Activated CD4-positive, alpha-beta T cell treated with anti-CD3 and anti-CD28 coated beads for 4 hours (primary cell): ENCODE measurements around the gene ADAM12.

Experiments used
- DNase-seq, 2 donors: peaks; one replicate each; pipeline ENCODE4 v3.0.0-alpha.2; 2020

ADAM12 gene, protein sequence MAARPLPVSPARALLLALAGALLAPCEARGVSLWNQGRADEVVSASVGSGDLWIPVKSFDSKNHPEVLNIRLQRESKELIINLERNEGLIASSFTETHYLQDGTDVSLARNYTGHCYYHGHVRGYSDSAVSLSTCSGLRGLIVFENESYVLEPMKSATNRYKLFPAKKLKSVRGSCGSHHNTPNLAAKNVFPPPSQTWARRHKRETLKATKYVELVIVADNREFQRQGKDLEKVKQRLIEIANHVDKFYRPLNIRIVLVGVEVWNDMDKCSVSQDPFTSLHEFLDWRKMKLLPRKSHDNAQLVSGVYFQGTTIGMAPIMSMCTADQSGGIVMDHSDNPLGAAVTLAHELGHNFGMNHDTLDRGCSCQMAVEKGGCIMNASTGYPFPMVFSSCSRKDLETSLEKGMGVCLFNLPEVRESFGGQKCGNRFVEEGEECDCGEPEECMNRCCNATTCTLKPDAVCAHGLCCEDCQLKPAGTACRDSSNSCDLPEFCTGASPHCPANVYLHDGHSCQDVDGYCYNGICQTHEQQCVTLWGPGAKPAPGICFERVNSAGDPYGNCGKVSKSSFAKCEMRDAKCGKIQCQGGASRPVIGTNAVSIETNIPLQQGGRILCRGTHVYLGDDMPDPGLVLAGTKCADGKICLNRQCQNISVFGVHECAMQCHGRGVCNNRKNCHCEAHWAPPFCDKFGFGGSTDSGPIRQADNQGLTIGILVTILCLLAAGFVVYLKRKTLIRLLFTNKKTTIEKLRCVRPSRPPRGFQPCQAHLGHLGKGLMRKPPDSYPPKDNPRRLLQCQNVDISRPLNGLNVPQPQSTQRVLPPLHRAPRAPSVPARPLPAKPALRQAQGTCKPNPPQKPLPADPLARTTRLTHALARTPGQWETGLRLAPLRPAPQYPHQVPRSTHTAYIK

GRCh38 chr10:126387931-126388911, at the start of gene ADAM12:
Gene ADAM12 (minus strand): TSS chr10:126388477. CDS start chr10:126388145, 332 bp downstream.
- peak in 1 of 2 donors; percentile 5 for DNase-seq

DNA sequence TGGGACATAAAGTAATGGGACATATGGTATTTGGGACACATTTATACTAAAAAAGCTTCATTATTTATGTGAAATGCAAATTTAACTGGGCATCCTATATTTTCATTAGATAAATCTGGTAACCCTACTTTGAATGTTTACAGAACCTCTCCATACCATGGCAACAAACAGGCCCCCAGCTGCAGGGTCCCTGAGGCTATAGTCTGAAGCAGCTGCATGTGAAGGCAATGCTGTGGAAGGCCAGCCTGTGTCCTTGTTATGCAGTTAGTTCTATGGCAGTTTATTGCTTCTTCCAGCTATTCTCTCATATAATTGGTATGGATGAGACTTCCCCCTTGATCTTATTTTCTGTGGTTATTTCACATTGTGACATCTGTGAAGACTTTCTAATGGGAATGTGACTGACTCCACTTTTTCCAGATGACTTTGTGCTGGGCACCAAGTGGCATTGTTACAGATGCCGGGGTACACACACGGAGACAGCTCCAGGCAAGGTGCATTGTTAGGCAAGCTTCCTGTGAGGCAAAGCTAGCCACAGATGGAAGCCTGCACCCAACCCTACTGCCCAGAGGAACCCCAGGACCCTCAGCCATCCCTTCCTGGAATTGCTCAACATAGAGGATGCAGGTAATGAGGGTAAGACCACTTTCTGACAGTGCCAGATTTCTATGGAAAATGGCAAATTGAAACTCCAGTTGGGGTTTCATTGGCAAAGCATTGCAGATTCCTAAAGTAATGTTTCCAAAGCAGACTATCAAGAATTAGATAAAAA, 49.5 kb upstream of the ADAM12 start:
- no peak for DNase-seq

- DNase-seq, result no peak
These were observed 46.0 kb upstream of the ADAM12 start for GRCh38 chr10:126434235-126434634.

DNA sequence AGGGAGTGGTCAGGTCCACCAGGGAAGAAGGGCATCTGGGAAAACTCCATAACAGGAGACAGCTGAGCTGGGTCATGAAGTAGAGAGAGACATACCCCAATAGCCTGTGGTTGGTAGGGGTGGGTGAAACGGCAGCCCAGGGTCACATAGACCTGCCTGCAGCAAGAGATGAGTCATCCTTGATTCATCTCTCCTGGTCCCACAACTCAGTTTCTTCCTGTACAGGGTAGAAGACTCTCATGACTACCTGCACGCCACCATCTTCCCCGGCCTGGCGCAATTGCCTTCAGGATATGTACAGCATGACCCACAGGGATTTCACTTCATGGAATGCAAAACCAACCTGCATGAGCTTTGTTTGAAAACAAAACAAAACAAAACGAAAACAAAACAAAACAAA, 45.1 kb upstream of the ADAM12 start:
- DNase-seq, result no peak

DNA sequence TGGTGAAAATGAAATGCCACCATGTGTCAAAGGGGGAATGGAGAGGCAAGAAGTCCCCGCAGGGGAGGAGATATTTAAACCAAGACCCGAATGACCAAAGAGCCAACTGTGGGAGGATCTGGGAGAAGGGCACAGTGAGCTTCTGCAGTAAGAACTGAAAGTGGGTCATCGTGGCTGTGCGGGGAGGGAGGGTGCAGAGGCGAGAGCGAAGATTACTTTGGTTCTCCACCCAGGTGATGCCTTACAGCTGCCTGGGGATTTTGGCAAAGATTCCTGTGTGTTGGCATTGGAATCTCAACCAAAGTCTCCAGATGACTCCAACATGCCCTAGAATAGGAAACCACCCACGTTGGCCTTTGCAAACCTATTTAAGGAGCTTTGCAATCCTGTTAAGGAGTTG, 44.2 kb upstream of the ADAM12 start:
- no peak for DNase-seq

- DNase-seq, result no peak
These were observed 43.5 kb upstream of the ADAM12 start for GRCh38 chr10:126431816-126432215.

GRCh38 chr10:126430512-126430911, 42.2 kb upstream of the ADAM12 start:
- no peak for DNase-seq

GRCh38 chr10:126429275-126429674, 41.0 kb upstream of the ADAM12 start:
- no peak for DNase-seq

GRCh38 chr10:126425489-126426065, 37.3 kb upstream of the ADAM12 start:
- DNase-seq, result no peak

DNA sequence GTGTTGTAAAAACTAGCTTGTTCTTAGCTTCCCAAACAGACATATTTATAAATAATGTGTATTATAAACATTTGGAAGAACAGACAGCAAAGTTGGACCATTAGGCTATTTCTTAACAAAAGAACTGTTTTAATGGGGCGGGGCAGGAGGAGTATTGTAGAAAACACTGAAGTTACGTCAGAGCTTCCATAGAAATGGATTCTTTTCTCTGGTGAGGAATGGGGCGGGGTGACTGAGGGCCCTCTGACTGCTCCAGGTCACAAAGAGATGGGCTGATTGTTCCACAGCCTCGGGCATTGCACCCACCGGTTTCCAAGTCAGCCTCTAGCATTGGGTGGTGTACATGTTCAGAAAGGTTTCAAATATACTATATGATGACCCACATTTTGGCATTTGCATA, 36.8 kb upstream of the ADAM12 start:
- DNase-seq, result no peak

DNA sequence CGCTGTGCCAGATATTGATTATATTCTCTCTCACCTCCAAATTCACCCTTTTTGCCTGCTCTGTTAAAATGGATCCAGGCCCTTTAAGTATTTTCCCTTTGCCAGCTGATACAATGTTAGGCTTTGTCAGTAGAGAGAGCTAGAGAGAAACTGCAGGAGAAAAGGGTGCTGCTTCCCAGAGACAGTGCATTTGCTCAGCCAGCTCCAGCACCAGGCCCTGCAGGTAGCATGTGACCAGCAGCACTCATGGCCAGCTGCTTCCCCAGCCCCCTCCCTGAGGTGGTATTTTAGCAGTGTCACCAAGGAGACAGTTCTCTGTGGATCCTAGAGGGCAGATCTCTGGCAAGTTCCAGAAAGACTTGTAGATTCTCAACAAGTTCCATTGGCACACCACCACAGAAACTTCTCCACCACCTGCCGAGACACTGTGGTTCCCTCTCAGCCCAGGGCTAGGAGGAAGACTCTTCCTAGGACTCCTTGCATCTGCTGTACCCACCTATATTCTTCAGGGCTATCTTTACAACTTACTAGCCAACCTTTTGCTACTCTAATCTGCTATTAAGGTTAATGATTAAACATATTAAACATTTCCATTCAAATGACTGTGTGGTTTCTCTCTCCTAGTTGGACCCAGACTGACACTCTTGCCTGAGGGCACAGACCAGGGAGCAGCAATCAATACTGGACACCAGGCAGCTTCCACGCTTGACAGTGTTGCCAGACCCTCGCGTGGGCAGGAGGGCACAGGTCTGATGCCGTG, 35.6 kb upstream of the ADAM12 start:
- no peak for DNase-seq

GRCh38 chr10:126422567-126422966, 34.3 kb upstream of the ADAM12 start:
- no peak for DNase-seq

DNA sequence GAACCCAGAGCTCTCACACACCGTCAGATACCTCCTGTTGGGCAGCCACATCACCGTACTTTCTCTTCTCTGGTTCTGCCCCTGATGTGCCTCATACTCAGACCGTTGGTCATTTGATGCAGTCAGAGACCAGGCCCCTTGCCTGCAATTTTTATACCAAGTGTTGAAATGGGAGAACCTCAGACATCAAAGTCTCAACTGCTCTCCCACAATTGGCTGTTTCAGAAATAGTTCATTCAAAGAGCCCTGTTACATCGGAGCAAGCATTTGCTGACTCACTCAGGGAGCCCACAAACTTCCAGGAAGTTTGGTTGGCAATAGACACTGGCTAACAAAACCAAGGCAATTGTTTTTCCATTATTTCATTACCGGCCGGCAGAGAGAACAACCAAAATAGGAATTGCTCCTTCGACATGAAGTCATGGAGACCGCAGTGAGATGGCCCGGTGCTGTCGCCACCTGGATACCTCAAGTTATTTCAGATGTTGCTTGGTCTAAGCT, 33.5 kb upstream of the ADAM12 start:
- no peak for DNase-seq

GRCh38 chr10:126420567-126421300, 32.5 kb upstream of the ADAM12 start:
- no peak for DNase-seq

GRCh38 chr10:126417220-126417825, 29.0 kb upstream of the ADAM12 start:
- no peak for DNase-seq

DNA sequence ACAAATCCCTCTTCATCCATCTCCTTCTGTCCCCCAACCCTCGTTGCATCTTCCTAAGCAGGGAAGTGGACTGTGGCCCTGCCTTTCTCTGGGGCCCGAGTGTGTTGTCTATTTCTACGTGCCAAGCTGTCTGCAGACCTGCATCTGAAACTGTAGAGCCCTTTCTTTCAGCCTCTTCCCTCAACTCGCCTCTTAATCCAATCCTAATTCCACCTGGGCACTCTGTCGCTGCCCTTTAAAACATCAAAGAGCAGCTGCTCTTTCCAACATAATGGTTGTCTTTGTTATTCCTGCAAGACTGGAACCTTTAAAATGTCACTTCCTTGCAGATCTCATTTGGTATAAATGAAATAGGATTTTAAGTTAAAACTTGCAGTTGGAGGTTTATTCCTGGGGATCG, 21.5 kb upstream of the ADAM12 start:
- no peak for DNase-seq

DNA sequence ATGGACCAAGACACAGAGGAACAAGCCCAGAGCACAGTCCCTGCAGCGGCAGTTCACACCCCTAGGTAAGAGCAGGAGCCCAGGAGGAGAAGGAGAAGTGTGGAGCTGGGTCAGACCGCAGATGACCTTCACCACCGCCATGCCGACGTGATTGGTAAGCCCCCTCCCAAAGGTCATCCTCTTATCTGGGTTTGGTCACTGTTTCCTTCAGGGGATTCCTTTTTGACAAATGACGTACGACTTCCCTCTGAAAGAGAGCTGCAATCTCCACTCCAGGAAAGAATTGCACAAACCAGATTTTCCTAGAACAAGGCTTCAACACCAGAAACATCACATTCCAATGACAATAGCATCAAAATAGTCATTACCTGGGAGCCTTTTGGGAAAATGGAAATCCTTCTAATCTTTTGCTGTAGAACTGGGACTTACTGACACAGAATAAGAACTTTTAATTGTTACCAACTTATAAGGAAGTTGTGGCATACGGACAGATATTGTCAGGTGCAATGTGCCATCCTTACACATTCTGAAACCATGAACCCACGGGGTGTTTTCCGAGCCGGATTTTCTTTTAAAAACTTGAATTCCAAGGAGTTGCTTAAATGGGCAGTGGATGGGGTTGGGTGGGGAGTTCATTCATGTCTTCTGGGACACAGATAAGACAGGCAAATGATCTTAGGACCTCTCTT, 20.8 kb upstream of the ADAM12 start:
- no peak for DNase-seq

DNA sequence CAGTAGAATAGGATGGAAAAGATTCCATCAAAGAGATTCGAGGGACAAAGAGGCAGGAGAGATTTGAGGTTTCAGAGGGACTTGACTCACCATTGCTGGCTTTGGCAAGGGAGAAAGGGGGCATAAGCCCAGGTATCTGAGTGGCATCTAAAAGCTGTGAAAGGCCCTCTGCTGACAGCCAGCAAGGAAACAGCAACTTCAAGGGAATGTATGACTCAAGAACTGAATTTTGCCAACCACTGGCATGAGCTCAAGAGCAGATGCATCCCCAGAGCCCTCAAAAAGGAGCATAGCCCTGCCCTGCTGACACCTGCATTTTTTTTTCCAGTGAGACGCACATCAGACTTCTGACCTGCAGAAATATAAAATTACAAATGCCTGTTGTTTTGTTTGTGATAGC, 19.6 kb upstream of the ADAM12 start:
- DNase-seq, result no peak
